Pancreas (tissue), 10 donors: ENCODE results near the gene MPND. TPM values are rescaled to one million over a fixed set of nuclear protein-coding genes. Genes with fewer than 3 reads are reported as not detected.
A peak's percentile ranks its signal among the peaks of the same experiment; 100 is the strongest.

ENCODE experiments used
- ATAC-seq, 4 donors: fragments of 200-7000 bp; cut with Tn5 transposase; one replicate each; pipeline versions ENCODE4 v1.8.0 to v1.9.1; 2020; ENCODE audit warnings: mild to moderate bottlenecking in 4 of 4, moderate library complexity in 4 of 4
- DNase-seq, 6 donors: peaks; one replicate each; pipeline ENCODE4 v3.0.0-alpha.2; 2020
- FAIRE-seq: peaks from 2 replicates; lab custom pipeline; 2012; peaks lifted over from hg19 to GRCh38; lab: Jason Lieb, UNC
- H3K27ac ChIP-seq, 4 donors: fragments of 200-600 bp; sonication (generic); 1 replicate in 3 of 4; 2 replicates in 1 of 4; pipeline versions ENCODE4 v1.5.0 to v1.8.0; 2020
- H3K27me3 ChIP-seq, 4 donors: fragments of 200-600 bp; one replicate each; pipeline ENCODE4 v1.8.0; 2021
- H3K36me3 ChIP-seq, 3 donors: fragments of 200-600 bp; sonication (generic) in 1 of 3; one replicate each; pipeline versions ENCODE4 v1.5.0 to v1.8.0; 2020 to 2021
- H3K4me1 ChIP-seq, 3 donors: fragments of 200-600 bp; one replicate each; pipeline ENCODE4 v1.8.0; 2021
- H3K4me3 ChIP-seq, 4 donors: fragments of 200-600 bp; sonication (generic) in 2 of 4; one replicate each; pipeline versions ENCODE4 v1.5.0 to v1.8.0; 2020 to 2021
- H3K9me3 ChIP-seq, 4 donors: fragments of 200-600 bp; one replicate each; pipeline ENCODE4 v1.8.0; 2021
- CTCF ChIP-seq, 4 donors: fragments of 200-600 bp; sonication (generic) in 3 of 4; IDR thresholded peaks; one replicate each; pipeline versions ENCODE4 v1.5.0 to v1.8.0; 2021; ENCODE audit warnings: antibody characterized with exemption in 4 of 4
- WGBS, 2 donors: extraction: QIAGEN DNeasy Blood & Tissue Kit; methylation state at CpG; one replicate each; pipeline ENCODE4 v1.1.7; 2013; 5-methylcytosine and 5-hydroxymethylcytosine counted together
- intact Hi-C, 3 donors: fragments of 100-400 bp; cut with DNase I; formaldehyde crosslinking; loops; one replicate each; pipeline versions ENCODE4 v1.11.1 to v1.14.2; 2022
- polyA plus RNA-seq, 2 donors: library from polyadenylated mRNA; stranded (reverse); fragments of 200-250 nt; gene quantifications; one replicate each; pipeline ENCODE4 v1.2.3, GENCODE V29; 2013
- total RNA-seq, 6 donors: library from RNA; stranded (reverse); fragmentation: NEBNext Ultra II Directional in 4 of 6; extraction: Animal tissue kit (Norgen Biotek cat#: 25700) in 4 of 6; gene quantifications; one replicate each; pipeline versions ENCODE4 v1.2.1 to v1.2.4, GENCODE V29; 2021 to 2023
- donor health status: healthy with polysubstance abuse.
- donor health status: DM: no; HTN: no; CAD: no; lungs with moderate emphysema.
- donor health status: DM: no; HTN: no; CAD: no.
- donor health status: control.
- donor health status: control.
- donor health status: Bipolar disorder and iron deficiency.
- donor health status: DM: yes; HTN: yes; CAD: no.
- donor health status: DM: no; HTN: no; CAD: no.
- donor health status: DM: no; HTN: no; CAD: no.
- donor health status: DM: yes; HTN: yes; CAD: no.

Gene MPND
- total and polyA plus RNA-seq, 8 donors = 11.8 to 20.0 (median 16.2) TPM

GRCh38 chr19:4388337-4389063 lies 45.1 kb downstream of the MPND start:
- Histone ChIP-seq H3K4me1 (peaks cover 10 to 42% (median 37%) of the 10 kb centered on the region in 3 donors), H3K9me3 (no peaks in the 10 kb centered on the region), H3K36me3 (no peaks in the 10 kb centered on the region), H3K27me3 (no peaks in the 10 kb centered on the region), H3K27ac (peak overlapping the region in 3 of 4 donors; percentile 41 to 49 (median 48)), H3K4me3 (no peak overlapping the region)
- intact Hi-C loops = no loop called here
- FAIRE-seq (no peak), ATAC-seq (peak; percentile 6 to 52 (median 42)), DNase-seq (peak in 3 of 6 donors; percentile 21 to 65 (median 29))
- WGBS, 2 donors = 42 to 43% methylated on average over 16 of the region's 16 CpGs
- no peak for TF ChIP-seq CTCF (IDR thresholded peaks at IDR 0.05)

GRCh38 chr19:4389064-4389375 lies 45.7 kb downstream of the MPND start:
- Histone ChIP-seq H3K27me3 (no peaks in the 10 kb centered on the region), H3K9me3 (no peaks in the 10 kb centered on the region), H3K27ac (peak overlapping the region in 3 of 4 donors; percentile 41 to 49 (median 48)), H3K36me3 (no peaks in the 10 kb centered on the region), H3K4me1 (peaks cover 9 to 37% (median 36%) of the 10 kb centered on the region in 3 donors), H3K4me3 (no peak overlapping the region)
- 69 to 70% methylated on average over 9 of the region's 9 CpGs for WGBS, 2 donors
- intact Hi-C loops = no loop called here
- DNase-seq (peak in 1 of 6 donors; percentile 75), FAIRE-seq (no peak), ATAC-seq (no peak)
- no peak for TF ChIP-seq CTCF (IDR thresholded peaks at IDR 0.05)

- ATAC-seq = no peak
- no peaks in the 10 kb centered on the region for H3K9me3 ChIP-seq
- TF ChIP-seq CTCF (IDR thresholded peaks at IDR 0.05) = no peak
- H3K27ac ChIP-seq = peak overlapping the region in 3 of 4 donors; percentile 38 to 49 (median 48)
- H3K27me3 ChIP-seq = no peaks in the 10 kb centered on the region
- no peak for FAIRE-seq
- intact Hi-C loops = no loop called here
- no peak for DNase-seq
- H3K36me3 ChIP-seq = no peaks in the 10 kb centered on the region
- no peak overlapping the region for H3K4me3 ChIP-seq
- peaks cover 4 to 37% (median 36%) of the 10 kb centered on the region in 3 donors for H3K4me1 ChIP-seq
- 70 to 73% methylated on average over 17 of the region's 17 CpGs for WGBS, 2 donors
Observed at GRCh38 chr19:4389511-4390016, 46.2 kb downstream of the MPND start.

- intact Hi-C loops = no loop called here
- TF ChIP-seq CTCF (IDR thresholded peaks at IDR 0.05) = no peak
- Histone ChIP-seq H3K4me1 (peaks cover 4 to 37% (median 36%) of the 10 kb centered on the region in 3 donors), H3K27me3 (no peaks in the 10 kb centered on the region), H3K4me3 (no peak overlapping the region), H3K27ac (peak overlapping the region in 3 of 4 donors; percentile 30 to 49 (median 38)), H3K9me3 (no peaks in the 10 kb centered on the region), H3K36me3 (peaks cover 0 to 4% (median 0%) of the 10 kb centered on the region in 3 donors)
- 68 to 74% methylated on average over 12 of the region's 12 CpGs for WGBS, 2 donors
- ATAC-seq (peak in 3 of 4 donors; percentile 13 to 50 (median 48)), DNase-seq (peak in 2 of 6 donors; percentile 9 to 23), FAIRE-seq (no peak)
Observed at GRCh38 chr19:4390017-4390566, 46.7 kb downstream of the MPND start.
